SK-N-SH treated with all-trans-retinoic acid at 6 μM for 48 hours (cell line): Measurements from ENCODE around the gene IMMP2L.

Experiments
- GLIS3 ChIP-seq: fragments of 250-450 bp; sonication (Bioruptor Pico); IDR thresholded peaks from 2 replicates; pipeline ENCODE4 v1.5.0; 2020; ENCODE audit warnings: mild to moderate bottlenecking, moderate library complexity
- ISL1 ChIP-seq: fragments of 250-450 bp; sonication (Bioruptor Pico); IDR thresholded peaks from 2 replicates; pipeline ENCODE4 v2.1.2; 2022; ENCODE audit warnings: mild to moderate bottlenecking, moderate library complexity
- PATZ1 ChIP-seq: fragments of 250-450 bp; sonication (Bioruptor Pico); IDR thresholded peaks from 2 replicates; pipeline ENCODE4 v1.8.0; 2020; ENCODE audit warnings: mild to moderate bottlenecking, moderate library complexity, borderline replicate concordance
- SNAI2 ChIP-seq: fragments of 250-450 bp; sonication (Bioruptor Pico); IDR thresholded peaks from 2 replicates; pipeline ENCODE4 v1.5.0; 2020; ENCODE audit warnings: mild to moderate bottlenecking, moderate library complexity

DNA sequence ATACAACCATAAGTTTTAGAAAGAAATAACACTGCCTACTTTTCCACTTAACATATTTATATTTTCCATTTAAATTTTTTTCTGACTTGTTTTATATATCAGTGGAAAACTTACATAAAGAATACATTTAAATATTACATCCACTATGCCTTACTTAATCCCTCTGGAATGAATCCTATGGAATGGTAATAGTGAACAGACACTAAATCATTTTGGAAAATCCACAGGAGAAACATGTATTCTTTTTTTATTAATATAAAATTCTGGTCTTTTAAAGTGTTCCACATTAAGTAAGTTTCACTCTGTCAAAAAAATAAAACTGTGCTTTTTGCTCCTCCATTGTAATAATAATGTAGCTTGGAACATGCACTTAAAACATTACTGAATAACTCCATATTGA lies 708.1 kb downstream of the IMMP2L start:
- TF ChIP-seq ISL1 (no peak), GLIS3 (no peak), PATZ1 (no peak), SNAI2 (CRISPR knock-in tag) (no peak)
